Measurements from ENCODE around the gene FOXP4.
"Not testable (repeated sequence)": the region's sequence is repeated elsewhere in the genome, so short reads cannot be mapped to it uniquely, and the experiment has no call there.

Gene FOXP4

DNA sequence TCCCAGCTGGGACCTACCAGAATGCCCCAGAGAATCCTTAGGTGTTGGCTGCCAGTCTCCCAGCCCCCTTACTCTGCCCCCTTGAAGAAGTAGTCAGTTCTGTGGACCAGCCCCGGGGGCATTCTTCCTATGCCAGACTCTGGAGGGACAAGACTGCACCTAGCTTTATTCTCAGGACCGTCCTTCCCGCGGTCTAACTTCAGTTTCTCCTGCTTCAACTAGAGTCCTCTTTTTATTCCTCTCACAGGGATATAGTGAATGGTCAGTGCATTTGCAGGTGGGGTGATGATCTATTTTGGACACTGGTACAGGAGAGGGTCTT, 56.2 kb downstream of the FOXP4 start:
- no peak for DNase-seq

DNA sequence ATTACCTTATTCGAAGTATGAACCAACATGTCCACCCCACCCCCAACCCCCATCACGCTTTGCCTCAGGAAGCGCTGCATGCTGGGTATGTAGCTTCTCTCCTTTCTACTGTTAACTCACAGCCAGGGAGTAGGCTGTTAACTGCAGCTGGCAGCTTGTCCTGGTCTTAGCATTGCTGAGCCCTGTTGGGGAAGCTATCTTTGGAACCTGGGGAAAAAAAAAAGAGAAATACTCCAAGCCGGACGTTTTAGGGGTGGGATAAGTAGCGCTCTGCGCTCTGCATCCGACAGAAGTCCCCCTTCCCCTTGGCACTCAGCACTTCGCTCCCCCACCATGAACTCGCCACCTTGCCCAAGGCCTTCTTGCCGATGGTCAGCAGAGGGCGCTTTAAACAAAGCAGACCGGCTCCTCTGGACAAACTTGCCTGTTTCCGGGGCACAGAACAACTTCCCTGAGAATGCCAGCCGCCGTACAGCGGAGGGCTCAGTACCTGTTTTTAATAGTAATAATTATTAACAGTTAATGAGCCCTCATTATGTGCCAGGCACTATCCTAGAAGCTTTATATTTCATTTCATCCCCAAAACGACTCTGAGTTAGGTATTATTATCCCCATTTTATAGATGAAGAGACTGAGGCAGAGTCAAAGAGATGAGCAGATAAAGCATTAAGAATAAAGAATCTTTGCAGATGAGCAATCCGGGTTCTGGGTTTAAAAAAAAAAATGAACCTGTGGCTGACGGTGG, 56.9 kb downstream of the FOXP4 start:
- peak; percentile 84 for DNase-seq

DNA sequence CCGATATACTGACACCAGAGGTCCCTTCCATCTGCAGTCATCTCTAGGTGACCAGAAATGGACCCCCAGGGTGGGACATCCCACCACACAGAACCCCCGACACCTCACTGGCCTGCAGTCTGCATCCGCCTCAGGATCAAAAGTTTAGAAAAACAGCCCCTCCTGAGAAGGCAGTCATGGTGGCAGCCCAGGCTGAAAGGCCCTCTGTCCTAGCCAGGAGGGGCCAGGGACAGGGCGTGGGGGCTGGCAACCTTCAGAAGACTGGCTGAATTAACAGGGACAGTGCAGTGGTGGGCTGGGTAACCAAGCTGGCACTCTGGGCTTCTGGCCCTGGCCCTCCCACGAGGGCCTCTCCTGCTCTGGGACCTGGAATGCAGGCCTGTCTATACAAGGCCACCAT, 57.8 kb downstream of the FOXP4 start:
- no peak for DNase-seq

DNA sequence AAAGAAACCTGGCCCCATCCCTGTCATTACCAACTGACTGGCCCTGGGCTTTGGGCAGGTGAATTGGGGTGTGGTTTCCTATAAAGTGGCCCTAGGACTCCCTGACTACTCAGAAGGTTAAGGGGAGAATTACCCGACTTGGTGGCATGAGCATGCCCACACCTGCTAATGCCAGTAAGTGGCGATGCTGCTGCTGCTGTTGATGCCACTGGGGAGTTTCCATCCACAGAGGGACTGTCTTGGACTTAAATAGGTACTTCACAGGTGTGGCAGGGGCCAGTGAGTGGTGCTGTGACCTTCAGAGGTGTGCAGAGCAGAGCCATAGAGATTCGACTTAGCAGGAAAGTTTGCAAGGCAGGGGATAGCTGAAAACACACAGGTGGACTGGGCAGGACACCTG, 59.5 kb downstream of the FOXP4 start:
- DNase-seq: no peak

DNA sequence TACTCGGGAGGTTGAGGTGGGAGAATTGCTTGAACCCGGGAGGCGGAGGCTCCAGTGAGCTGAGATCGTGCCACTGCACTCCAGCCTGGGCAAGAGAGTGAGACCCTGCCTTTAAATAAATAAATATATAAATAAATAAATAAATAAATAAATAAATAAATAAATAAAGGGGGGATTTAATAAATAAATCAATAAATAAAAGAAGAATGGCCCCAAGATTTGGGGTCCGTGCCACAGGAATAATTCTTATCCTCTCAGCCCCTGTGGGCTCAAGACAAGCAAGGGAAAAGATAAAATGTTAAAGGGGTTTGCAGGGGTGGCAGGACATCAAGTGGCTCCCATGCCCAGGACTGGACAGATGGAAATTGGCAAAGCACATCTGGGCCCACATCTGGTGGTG, 60.9 kb downstream of the FOXP4 start:
- no peak for DNase-seq

DNA sequence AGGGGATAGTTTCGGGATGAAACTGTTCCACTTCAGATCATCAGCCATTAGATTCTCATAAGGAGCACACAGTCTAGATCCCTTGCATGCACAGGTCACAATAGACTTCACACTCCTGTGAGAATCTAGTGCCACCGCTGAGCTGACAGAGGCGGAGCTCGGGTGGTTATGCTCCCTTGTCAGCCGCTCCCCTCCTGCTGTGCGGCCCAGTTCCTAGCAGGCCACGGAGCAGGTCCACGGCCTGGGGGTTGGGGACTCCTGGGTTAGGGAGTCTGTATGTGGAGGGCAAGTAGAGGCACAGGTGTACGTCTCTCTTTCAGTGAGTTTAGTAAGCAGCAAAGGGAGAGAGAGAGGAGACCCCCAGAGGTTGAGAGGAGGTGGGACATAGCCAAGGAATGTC, 61.6 kb downstream of the FOXP4 start:
- no peak for DNase-seq

DNA sequence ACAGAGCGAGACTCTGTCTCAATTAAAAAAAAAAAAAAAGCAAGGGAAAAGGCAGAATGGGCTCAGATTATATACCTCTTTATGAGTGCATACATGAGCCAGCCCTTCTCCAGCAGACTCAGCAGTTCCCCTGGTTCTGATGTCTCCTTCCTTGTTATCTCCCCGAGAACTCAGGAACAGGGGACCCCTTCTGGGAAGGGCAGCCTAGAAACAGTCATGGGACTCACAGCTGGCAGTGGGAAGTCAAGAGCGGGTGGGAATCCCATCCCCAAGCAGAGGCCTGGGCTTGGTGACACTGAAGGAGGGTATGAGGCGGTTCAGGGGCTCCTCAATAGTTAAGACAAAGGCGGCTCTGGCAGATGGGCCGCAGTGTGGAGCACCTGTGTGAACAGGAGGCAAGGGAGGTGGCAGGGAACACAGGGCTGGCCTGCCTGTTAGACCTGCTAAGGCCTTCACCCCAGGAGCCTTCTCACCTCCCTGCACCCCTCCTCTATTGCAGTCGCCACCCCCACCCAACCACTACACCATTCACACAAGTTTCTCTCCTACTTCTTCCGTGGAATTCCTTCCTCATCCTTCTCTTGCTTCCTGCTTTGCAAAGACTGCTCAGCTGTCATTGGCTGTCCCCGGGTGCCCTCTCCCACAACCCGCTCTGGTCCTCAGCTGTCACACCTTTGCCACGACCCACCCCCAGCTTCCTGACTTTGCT, 62.4 kb downstream of the FOXP4 start:
- DNase-seq: no peak

DNA sequence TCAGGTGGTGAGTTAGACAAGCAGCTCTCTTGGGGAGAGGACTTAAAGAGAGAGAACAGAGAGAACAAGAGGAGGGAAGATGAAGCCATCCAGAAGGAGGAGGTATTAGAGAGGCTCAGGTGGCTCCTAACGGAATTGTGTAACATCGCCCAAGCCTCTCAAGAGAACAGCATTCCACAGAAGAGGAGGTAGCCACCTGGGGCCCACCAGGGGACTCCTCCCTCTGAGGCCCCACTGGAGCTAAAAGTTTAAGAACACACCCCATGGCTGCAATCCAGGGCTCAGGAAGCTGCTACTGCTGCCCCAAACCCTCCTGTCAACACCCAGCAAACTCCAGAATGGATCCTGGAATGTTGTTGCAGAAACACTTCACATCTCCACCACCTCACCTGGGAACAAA, 68.5 kb downstream of the FOXP4 start:
- no peak for DNase-seq

DNA sequence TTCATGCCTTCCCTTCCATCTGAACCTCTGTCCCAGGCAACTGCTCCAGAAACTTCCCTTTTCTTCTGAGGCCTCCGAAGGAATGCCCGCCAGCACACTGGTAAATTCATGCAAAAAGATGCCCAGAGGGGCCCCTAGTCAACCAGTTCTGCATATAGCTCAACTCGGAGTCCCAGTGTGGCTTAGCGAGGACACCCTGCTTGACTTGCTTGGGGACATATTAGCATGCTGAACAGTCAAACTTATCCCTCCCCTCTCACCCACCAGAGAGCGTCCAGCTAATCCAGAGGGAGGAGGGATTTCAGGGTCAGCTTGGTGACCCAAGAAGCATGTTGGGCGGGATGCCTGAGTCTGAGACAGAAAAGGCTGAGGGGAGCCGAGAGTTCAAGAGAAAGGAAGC, 69.1 kb downstream of the FOXP4 start:
- DNase-seq: no peak

DNA sequence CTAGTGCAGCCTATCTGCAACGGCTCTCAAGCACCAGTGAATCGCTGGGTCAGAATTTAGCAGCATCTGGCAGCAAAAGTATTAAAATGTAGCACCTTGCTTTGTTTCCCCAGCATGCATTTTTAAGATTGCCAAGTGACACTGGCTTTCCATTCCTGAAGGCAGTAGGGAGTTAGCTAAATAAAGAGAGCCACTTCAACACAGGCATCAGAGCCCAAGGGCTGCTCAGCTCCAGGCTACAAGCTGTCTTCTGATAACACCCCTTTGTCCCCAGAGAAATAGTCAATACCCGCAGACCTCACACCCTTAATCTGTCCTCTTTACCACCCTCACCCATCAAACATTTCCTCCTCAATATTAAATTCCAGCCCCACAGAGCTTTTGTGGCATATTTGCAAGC, 72.4 kb downstream of the FOXP4 start:
- no peak for DNase-seq

DNA sequence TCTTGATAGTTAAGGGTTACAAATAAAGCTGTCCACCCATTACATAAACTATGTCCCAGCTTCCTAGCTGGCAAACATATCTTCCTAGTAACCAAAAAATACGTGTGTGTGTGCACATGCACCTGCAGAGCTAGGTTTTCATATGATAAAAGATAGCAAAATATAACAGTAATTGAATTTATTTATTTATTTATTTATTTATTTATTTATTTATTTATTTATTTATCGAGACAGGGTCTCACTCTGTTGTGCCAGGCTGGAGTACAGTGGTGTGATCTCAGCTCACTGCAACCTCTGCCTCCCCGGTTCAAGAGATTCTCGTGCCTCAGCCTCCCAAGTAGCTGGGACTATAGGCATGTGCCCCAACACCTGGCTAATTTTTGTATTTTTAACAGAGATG, 73.0 kb downstream of the FOXP4 start:
- DNase-seq: not testable (repeated sequence)

DNA sequence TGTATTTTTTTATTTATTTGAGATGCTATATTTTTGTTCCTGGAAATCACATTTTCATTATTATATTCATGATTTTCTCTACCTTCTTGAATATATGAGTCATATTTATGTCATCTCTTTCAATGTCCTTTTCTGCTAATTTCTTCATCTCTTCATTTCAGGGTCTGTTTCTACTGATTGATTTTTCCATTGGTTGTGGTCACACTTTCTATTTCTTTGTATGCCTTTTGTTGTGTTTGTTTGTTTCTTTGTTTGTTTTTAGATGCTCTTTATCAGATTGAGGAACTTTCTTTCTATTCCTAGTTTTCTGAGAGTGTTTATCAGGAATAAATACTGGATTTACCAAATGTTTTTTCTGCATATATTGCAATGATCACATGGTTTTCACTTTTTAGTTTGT, 75.2 kb downstream of the FOXP4 start:
- DNase-seq: no peak

DNA sequence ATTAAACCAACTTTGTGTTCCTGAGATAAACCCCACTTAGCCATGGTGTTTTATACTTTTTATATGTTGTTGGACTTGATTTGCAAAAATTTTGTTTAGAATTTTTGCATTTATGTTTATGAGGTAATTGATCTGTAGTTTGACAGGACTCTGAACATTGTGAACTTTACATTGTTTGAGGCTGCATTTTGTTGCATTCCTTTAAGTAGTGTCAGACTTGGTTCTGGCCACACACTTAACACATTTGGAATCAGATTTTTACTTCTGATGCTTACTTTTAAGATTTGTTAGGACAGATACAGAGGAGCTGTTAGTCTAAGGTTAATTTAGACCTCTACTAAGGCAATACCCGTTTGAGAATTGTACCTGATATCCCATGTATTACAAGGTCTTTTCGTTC, 75.6 kb downstream of the FOXP4 start:
- no peak for DNase-seq

DNA sequence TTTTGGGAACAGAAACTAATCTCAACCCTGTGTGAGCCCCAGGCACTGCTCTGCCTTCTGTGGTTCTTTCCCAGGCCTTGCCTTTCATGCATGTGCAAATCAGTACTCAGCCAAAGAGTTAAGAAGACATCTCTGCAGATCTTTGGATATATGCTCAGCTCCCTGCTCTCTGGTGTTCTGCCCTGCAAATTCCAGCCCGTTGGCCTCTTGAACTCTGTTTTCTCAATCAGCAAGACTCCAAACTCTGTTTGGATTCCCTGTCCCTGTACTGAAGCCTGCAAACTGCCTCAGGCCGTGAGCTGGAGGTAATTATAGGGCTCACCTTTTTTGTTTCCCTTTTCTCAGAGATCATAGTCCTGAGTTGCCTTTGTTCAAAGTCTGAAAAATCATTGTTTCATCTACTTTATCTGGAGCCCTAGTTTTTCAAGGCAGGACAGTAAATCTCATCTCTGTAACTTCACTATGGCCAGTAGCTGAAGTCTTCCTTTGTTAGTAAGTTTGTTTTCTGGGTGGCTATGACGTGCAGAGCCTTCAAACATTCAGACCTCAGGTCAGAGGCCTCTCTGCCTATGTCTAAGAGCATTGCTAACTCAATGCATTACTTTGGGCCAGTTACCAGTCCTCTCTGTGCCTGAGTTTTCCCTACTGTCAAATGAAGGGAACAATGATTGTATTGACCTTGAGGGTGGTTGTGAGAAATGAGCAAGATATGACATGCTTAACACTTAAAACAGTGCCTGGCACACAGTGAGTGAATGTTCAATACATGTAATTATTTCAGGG, 76.2 kb downstream of the FOXP4 start:
- DNase-seq: no peak

DNA sequence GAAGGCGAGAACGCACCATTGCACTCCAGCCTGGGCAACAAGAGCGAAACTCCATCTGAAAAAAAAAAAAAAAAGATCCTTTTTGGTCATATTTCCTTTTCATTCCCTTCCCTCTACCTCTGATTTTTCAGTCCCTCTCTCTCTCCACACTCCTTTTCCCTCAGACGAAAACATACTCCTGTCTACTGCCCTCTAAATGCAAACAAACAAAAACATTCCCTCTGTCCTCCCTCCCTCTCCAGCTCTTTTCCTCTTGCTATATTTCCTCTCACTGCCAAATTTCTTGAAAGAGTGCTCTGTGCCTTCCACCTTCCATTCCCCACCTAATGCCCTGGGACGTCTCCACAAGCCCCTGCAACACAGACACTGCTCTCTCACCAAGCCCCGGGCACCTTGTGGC, 77.1 kb downstream of the FOXP4 start:
- no peak for DNase-seq

DNA sequence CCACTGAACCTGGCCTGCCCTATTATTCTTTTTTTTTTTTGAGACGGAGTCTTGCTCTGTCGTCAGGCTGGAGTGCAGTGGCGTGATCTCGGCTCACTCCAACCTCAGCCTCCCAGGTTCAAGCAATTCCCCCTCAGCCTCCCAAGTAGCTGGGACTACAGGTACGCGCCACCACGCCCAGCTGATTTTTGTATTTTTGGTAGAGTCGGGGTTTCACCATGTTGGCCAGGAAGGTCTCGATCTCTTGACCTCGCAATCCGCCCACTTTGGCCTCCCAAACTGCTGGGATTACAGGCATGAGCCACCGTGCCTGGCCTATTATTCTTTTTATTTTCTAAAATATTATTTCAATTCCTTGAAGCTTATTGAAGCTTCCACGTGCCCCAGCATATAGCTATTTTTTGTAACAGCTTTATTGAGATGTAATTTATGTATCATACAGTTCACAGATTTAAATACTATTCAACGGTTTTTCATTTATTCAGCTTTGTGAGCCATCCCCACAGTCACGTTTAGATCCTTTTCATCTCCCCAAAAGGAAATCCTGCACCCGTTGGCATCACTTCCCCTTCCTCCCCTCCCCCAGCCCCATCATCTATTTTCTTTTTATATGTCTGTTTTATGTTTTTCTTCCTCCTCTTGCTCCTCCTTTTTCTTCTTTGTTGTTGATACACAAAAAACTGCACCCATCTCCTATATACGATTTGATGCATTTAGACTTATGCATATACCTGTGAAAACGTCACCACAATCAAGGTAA, 78.6 kb downstream of the FOXP4 start:
- DNase-seq: no peak

DNA sequence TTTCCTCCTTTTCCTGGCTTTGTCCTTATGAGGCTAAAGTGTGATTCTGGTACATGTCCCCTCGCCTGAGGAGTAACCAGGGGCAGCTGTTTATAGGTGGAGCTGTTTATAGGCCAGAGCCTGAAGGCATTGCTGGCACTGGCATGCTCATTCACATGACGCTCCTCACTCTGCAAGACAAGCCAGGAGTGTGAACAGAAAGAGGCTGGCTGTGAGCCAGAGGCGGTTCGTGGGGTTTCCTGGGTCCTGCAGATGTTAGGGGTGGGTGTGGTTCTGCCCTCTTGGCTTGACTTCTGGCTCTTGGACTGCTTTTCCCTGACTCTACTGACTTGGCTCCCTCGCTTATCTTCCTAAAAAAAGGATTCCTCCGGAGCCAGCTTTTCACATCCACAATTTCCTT, 79.3 kb downstream of the FOXP4 start:
- DNase-seq: no peak

DNA sequence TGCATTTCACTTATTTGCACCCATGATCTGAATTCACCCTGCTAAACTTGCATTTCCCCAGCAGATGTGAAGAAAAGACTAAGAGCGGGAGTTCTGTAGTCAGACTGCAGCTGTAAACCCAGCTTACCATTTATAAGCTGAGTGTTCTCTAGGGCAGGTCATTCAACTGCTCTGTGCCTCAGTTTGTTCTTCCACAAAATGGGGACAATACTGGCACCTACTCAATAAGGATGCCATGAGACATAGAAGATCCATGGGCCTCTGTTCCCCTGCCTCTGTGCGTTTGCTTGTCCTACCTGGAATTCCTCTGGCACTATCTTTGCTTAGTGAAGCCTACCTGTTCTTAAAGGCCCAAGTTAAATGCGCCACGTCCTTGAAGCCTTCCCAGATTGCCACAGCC, 79.8 kb downstream of the FOXP4 start:
- DNase-seq: no peak

DNA sequence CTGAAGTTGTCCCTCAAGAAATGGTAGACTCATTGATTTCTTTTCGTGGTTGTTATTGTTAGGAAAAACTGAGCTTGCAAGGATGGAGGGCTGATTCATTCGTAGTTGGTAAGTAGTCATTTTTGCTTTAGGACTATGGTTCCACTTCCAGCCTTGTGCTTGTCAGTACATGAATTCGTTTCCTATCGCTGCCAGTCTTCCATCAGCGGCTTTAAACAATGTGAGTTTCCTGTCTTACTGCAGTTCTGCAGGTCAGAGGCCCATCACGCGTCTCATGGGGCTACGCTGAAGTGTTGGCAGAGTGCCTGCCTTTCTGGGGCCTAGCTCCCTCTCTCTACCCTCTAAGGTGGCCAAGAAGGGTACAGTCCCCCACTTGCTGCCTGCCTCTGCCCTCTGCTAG, 80.7 kb downstream of the FOXP4 start:
- DNase-seq: no peak

DNA sequence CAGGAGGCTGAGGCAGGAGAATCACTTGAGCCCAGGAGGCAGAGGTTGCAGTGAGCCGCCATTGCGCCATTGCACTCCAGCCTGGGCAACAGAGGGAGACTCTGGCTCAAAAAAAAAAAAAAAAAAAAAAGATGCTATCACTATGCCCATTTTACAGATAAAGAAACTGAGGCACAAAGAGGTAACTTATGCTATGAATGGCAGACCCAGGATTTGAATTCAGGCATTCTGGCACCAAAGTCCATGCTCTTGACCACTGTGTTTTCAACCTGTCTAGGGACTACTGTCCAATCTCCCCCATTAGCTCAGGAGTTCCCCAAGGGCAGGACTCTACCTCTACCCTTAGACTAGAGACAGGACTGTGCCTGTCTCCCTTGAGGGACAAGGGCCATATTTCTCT, 82.9 kb downstream of the FOXP4 start:
- DNase-seq: no peak

DNA sequence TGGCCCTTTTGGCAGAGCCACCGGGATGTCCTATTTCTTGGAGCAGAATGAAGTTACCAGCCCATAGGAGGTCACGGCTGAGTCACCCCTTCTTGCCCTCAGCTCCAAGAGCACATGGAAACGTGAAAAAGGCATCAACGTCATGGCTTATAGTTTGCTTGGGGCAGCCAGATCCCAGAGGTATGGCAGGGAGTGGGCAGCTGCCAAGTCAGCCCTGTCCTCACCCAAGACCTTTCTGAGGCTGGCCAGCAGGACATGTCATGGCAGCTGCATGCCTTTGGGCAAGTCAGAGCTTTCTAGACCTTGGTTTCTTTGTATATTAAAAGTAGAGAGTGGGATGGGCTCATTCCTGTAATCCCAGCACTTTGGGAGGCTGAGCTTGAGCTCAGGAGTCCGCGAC, 83.9 kb downstream of the FOXP4 start:
- no peak for DNase-seq

DNA sequence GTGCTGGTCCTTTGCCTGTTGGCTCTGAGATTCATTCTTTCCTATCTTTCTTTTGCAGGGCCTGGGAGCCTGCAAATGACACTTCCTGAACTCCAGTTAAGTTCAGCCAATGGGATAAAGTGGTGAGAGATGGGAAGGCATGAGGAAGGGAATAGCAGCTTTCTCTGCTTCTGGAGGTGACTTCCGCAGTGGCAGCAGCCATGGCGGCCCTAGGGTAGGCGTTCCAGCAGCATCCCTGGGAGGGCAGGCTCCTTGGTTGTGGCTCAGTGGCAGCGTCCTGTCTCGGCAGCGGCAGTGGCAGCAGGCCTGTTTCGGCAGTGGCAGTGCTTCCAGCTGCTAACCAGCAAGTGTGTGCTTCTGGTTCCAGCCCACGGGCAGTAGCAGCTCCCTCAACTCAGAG, 84.8 kb downstream of the FOXP4 start:
- no peak for DNase-seq

DNA sequence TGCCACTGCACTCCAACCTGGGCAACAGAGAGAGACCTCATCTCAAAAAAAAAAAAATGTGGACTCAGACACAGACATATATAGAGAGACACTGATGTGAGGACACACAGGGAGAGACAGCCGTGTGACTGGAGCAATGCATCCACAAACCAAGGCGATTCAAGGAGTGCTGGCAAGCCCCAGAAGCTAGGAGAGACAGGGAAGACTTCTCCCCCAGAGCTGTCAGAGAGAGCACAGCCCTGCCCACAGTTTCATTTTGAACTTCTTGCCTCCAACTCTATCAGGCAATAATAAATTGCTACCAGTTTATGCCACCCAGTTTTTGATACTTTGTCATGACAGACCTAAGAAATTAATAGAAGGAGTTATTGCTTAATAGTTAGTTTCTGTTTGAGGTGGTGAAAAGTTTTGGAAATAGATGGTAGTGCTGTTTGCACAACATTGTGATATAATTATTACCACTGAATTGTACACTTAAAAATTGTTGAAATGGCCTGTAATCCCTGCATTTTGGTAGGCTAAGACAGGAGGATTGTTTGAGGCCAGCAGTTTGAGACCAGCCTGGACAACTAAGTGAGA, 87.0 kb downstream of the FOXP4 start:
- DNase-seq: no peak

Measured in activated T-cell treated with anti-CD3 and anti-CD28 coated beads, Interleukin-2, amount 50 U/mL, for 48 hours (primary cell).